HG02885 (cell line): ENCODE measurements around the gene GAGE12E.
"Not testable (repeated sequence)": the region's sequence is repeated elsewhere in the genome, so short reads cannot be mapped to it uniquely, and the experiment has no call there.

Experiments used
- ATAC-seq: cut with Tn5 transposase; IDR thresholded peaks from one replicate; pipeline ENCODE4 v1.9.1; 2021; ENCODE audit warnings: mild to moderate bottlenecking; ENCODE audit not compliant: unreplicated experiment, poor library complexity

Gene GAGE12E

GRCh38 chrX:49550989-49551388 lies at the start of gene GAGE12E:
GAGE12E (plus strand) TSS chrX:49551289; CDS start chrX:49552444, 1,155 bp downstream.
- not testable (repeated sequence) for ATAC-seq

GRCh38 chrX:49531877-49532276 lies 19.2 kb upstream of the GAGE12E start, which contains the start of gene GAGE12C:
GAGE12C (plus strand) TSS chrX:49532177; CDS start chrX:49533332, 1,155 bp downstream.
- not testable (repeated sequence) for ATAC-seq

GRCh38 chrX:49541433-49541832 lies 9.7 kb upstream of the GAGE12E start, which contains the start of gene GAGE12D:
GAGE12D (plus strand) TSS chrX:49541733; CDS start chrX:49542888, 1,155 bp downstream.
- ATAC-seq: not testable (repeated sequence)

- ATAC-seq: not testable (repeated sequence)
Observed at GRCh38 chrX:49560542-49560941, 9.5 kb downstream of the GAGE12E start, which contains the start of gene GAGE12F. GAGE12F (plus strand) TSS chrX:49560842; CDS start chrX:49561997, 1,155 bp downstream.

GRCh38 chrX:49568728-49569127 lies 17.6 kb downstream of the GAGE12E start:
- not testable (repeated sequence) for ATAC-seq

- ATAC-seq: not testable (repeated sequence)
Observed at GRCh38 chrX:49569152-49569551, 18.1 kb downstream of the GAGE12E start.

- ATAC-seq: not testable (repeated sequence)
Observed at GRCh38 chrX:49570100-49570499, 19.0 kb downstream of the GAGE12E start, which contains the start of gene GAGE12G. GAGE12G (plus strand) TSS chrX:49570400; CDS start chrX:49571555, 1,155 bp downstream.

- ATAC-seq: not testable (repeated sequence)
Observed at GRCh38 chrX:49579649-49580048, 28.6 kb downstream of the GAGE12E start, which contains the start of gene GAGE12H. GAGE12H (plus strand) TSS chrX:49579949; CDS start chrX:49581104, 1,155 bp downstream.

- not testable (repeated sequence) for ATAC-seq
Observed at GRCh38 chrX:49589196-49589595, 38.1 kb downstream of the GAGE12E start, which contains the start of gene GAGE2A. GAGE2A (plus strand) TSS chrX:49589496; CDS start chrX:49590651, 1,155 bp downstream.

- ATAC-seq: not testable (repeated sequence)
Observed at GRCh38 chrX:49589769-49590478, 38.8 kb downstream of the GAGE12E start.

- ATAC-seq: not testable (repeated sequence)
Observed at GRCh38 chrX:49590488-49590887, 39.4 kb downstream of the GAGE12E start.

GRCh38 chrX:49598720-49599119 lies 47.6 kb downstream of the GAGE12E start, which contains the start of gene GAGE1:
GAGE1 (plus strand) TSS chrX:49599020; CDS start chrX:49600175, 1,155 bp downstream.
- not testable (repeated sequence) for ATAC-seq
